ENCODE data around the gene PDIA5.

DNA sequence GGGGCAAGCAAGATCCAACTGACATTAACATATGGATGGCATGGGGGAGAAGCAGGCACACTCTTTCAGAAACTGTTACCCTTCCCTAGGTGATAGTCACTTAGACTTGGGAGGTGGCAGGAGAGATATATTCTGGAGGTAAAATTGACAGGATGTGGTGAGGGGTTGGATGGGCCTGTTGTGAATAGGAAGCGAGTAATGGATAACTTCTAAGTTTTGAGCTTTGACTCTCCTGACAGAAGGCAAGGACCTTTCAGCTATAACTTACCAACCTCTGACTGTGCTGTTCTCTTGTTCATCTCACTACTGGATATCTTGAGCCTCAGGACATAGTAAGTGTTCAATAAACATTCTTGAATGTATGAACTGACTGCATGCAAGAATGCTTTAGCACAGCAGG is 1.9 kb upstream of the PDIA5 start:
- TF ChIP-seq, protein P1, sequence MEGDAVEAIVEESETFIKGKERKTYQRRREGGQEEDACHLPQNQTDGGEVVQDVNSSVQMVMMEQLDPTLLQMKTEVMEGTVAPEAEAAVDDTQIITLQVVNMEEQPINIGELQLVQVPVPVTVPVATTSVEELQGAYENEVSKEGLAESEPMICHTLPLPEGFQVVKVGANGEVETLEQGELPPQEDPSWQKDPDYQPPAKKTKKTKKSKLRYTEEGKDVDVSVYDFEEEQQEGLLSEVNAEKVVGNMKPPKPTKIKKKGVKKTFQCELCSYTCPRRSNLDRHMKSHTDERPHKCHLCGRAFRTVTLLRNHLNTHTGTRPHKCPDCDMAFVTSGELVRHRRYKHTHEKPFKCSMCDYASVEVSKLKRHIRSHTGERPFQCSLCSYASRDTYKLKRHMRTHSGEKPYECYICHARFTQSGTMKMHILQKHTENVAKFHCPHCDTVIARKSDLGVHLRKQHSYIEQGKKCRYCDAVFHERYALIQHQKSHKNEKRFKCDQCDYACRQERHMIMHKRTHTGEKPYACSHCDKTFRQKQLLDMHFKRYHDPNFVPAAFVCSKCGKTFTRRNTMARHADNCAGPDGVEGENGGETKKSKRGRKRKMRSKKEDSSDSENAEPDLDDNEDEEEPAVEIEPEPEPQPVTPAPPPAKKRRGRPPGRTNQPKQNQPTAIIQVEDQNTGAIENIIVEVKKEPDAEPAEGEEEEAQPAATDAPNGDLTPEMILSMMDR (IDR thresholded peaks at IDR 0.05): no peak
- TF ChIP-seq POLR2A (IDR thresholded peaks at IDR 0.05): no peak
